Activated CD4-positive, alpha-beta memory T cell treated with anti-CD3 and anti-CD28 coated beads, Interleukin-2, amount 10 ng/mL, durations not matched to agents 7 days and 5 days (primary cell): ENCODE measurements around the gene CADM1. TPM values are rescaled to one million over a fixed set of nuclear protein-coding genes. Genes with fewer than 3 reads are reported as not detected.

Experiments used
- CTCF ChIA-PET: fragments of 350-600 bp; sonication (Branson Sonifier 250); formaldehyde crosslinking; loops from one replicate; lab custom pipeline; 2021; ENCODE audit warnings: antibody characterized with exemption, inconsistent platforms; lab: Charles Lee
- POLR2A ChIA-PET: fragments of 350-600 bp; sonication (Branson Sonifier 250); formaldehyde crosslinking; loops from one replicate; lab custom pipeline; 2021; ENCODE audit warnings: antibody characterized with exemption; lab: Charles Lee
- DNase-seq: peaks from one replicate; pipeline ENCODE4 v3.0.0-alpha.2; 2020
- H3K27ac Mint-ChIP-seq: one replicate; pipeline ENCODE4 v1.8.0; 2021; ENCODE audit warnings: mild to moderate bottlenecking, mixed read lengths
- H3K27me3 Mint-ChIP-seq: one replicate; pipeline ENCODE4 v1.8.0; 2021; ENCODE audit warnings: mixed read lengths
- H3K36me3 Mint-ChIP-seq: one replicate; pipeline ENCODE4 v1.8.0; 2021; ENCODE audit warnings: low read depth, mixed read lengths
- H3K4me1 Mint-ChIP-seq: one replicate; pipeline ENCODE4 v1.8.0; 2021; ENCODE audit warnings: mixed read lengths
- H3K4me3 Mint-ChIP-seq: one replicate; pipeline ENCODE4 v1.8.0; 2021; ENCODE audit warnings: mild to moderate bottlenecking, mixed read lengths
- H3K9me3 Mint-ChIP-seq: one replicate; pipeline ENCODE4 v1.8.0; 2021; ENCODE audit warnings: mixed read lengths
- total RNA-seq, 2 experiments: library from RNA; stranded (reverse); gene quantifications; one replicate each; pipeline ENCODE4 v1.2.3, GENCODE V29; 2021

CADM1 gene
- total RNA-seq, 2 experiments from 2014 or later: 1.7 to 2.5 TPM

DNA sequence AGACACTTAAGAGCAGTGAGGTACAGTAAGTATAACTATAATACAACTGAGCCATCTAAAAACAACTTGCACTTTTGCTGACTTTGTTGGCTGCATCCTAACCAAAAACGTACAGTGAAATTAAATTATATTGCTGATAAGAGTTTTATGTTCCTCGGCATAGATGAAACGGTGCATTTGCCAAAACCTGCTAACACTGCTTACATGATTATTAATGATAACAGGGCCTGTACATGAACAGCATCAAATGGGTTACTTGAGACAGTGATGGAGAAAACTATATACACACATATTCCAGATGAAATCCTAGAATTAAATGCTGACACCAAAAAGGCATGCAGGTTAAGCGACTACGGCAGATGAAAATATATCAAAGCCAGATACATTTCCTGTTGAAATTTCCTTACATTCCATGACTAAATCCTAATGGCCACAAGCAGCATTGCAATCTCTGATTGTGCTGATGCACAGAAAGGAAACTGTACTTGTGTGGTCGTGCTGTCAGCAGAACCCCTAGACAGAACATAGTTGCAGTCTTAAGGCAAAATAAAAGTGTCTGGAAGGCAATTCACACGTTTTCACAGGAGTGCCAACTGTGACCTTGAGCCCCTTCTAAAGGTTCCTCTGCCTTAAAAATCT is 143.9 kb downstream of the CADM1 start:
- Mint-ChIP-seq H3K27ac (no peak overlapping the region), H3K4me3 (no peak overlapping the region), H3K27me3 (no peaks in the 10 kb centered on the region), H3K4me1 (no peaks in the 10 kb centered on the region), H3K9me3 (no peaks in the 10 kb centered on the region), H3K36me3 (no peaks in the 10 kb centered on the region)
- ChIA-PET POLR2A (no interaction called here), CTCF (no interaction called here)
- DNase-seq: no peak

GRCh38 chr11:115357066-115357465 is 147.1 kb downstream of the CADM1 start:
- Mint-ChIP-seq H3K4me1 (no peaks in the 10 kb centered on the region), H3K27ac (no peak overlapping the region), H3K9me3 (no peaks in the 10 kb centered on the region), H3K27me3 (no peaks in the 10 kb centered on the region), H3K4me3 (no peak overlapping the region), H3K36me3 (no peaks in the 10 kb centered on the region)
- CTCF ChIA-PET: no interaction called here
- POLR2A ChIA-PET: no interaction called here
- DNase-seq: no peak

DNA sequence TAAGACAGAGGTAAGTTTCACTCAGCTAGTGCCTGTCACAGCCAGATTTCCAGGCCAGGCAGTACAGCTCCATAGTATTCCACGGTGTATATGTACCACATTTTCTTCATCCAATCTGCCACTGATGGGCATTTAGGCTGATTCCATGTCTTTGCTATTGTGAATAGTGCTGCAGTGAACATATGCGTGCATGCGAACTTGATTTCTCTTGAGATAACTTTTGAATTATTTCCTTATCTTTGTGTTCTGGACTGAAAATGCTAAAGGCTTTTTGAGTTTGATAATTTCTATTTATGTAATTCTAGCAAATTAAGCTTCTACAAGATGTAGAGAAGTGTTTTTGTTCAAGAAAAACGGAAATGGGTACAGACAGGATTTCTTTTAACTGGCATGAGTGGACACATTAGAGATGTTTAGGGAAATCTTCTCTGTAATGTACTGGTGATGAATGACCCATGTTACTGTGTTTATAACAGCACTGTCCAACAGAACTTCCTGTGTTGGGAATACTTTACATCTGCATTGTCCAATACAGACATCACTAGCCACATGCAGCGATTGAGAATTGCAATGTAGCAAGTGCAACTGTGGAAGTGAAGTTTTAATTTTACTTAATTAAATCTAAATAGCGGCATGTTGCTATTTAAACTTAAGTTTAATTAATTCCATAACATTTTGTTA is 151.3 kb downstream of the CADM1 start:
- no peaks in the 10 kb centered on the region for H3K4me1 Mint-ChIP-seq
- no peak for DNase-seq
- ChIA-PET CTCF (no interaction called here), POLR2A (no interaction called here)
- no peak overlapping the region for H3K27ac Mint-ChIP-seq
- no peaks in the 10 kb centered on the region for H3K9me3 Mint-ChIP-seq
- H3K27me3 Mint-ChIP-seq: no peaks in the 10 kb centered on the region
- H3K4me3 Mint-ChIP-seq: no peak overlapping the region
- no peaks in the 10 kb centered on the region for H3K36me3 Mint-ChIP-seq

DNA sequence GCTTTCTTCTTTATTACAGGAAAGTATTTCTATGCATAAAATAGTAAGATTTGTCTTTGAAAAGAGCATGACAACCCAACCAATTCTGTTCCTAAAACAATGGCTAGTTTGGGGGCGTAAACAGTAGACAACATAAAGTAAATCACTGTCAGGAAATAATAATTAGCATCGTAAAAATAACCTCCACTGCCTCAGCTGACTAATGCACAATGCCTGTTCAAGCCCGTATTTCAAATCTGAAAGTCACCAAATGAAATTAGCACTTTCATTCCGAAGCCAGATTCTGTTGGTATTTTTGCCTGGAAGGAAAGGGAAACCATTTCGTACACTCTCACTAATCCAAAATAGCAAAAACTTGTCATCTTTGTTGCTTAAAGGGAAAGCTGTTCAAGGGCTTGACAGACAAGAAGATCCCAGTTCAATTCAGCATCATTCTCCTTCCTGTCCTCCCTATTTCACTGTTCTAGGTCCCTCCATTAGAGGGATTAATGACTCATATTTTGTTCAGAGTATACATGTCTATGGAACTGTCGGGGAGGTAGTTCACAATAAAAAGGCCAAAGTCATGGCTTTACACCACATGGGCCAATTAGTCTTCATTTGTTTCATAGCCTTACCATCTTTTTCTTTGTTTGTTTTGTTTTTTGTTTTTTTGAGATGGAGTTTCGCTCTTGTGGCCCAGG is 154.7 kb downstream of the CADM1 start:
- POLR2A ChIA-PET: no interaction called here
- Mint-ChIP-seq H3K4me1 (no peaks in the 10 kb centered on the region), H3K9me3 (no peaks in the 10 kb centered on the region), H3K27me3 (no peaks in the 10 kb centered on the region), H3K36me3 (no peaks in the 10 kb centered on the region), H3K4me3 (no peak overlapping the region), H3K27ac (no peak overlapping the region)
- DNase-seq: no peak
- CTCF ChIA-PET: no interaction called here

- CTCF ChIA-PET: no interaction called here
- H3K36me3 Mint-ChIP-seq: no peaks in the 10 kb centered on the region
- no peaks in the 10 kb centered on the region for H3K4me1 Mint-ChIP-seq
- H3K4me3 Mint-ChIP-seq: no peak overlapping the region
- POLR2A ChIA-PET: no interaction called here
- no peak for DNase-seq
- no peaks in the 10 kb centered on the region for H3K9me3 Mint-ChIP-seq
- no peaks in the 10 kb centered on the region for H3K27me3 Mint-ChIP-seq
- no peak overlapping the region for H3K27ac Mint-ChIP-seq
Measured at GRCh38 chr11:115348416-115348815, 155.8 kb downstream of the CADM1 start.

DNA sequence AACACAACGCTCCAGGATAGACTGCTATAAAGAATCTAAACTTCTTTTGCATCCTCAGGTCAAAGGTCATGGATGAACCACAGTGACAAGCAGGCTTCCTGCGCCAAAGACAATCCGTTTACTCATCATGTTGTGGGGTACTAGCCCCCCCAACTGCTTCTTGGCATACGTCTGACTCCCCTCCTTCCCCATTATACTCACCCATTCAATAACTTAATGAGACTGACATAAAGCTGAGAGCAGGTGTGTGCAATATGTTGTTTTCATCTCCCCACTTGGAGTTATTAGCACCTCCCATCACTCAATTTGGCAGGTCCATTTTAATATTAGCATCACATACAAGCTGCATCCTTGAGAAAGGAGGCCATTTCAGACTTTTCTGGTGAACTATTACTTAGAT is 157.1 kb downstream of the CADM1 start:
- H3K27me3 Mint-ChIP-seq: no peaks in the 10 kb centered on the region
- H3K27ac Mint-ChIP-seq: no peak overlapping the region
- H3K36me3 Mint-ChIP-seq: no peaks in the 10 kb centered on the region
- no peak for DNase-seq
- POLR2A ChIA-PET: no interaction called here
- H3K4me3 Mint-ChIP-seq: no peak overlapping the region
- CTCF ChIA-PET: no interaction called here
- H3K4me1 Mint-ChIP-seq: no peaks in the 10 kb centered on the region
- H3K9me3 Mint-ChIP-seq: no peaks in the 10 kb centered on the region

DNA sequence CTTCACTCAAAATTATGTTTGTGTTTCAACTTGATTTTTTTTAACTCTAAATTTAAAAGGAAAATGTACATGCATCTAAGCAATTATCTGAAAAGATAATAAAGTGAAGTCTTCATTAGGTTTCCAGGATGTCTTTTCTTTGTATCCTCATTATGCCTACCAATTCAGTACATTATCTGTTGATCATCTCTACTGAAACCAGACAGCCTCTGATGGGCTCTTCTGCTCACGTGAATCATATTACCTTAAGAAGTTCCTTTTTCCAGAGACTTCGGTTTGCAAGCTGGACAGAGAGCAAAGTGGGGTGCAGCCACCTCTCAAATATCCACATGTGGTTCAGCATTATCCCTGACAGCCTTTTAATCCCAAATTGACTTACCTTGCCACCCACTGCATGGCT is 158.4 kb downstream of the CADM1 start:
- POLR2A ChIA-PET: no interaction called here
- no peak overlapping the region for H3K4me3 Mint-ChIP-seq

GRCh38 chr11:115345361-115345760 is 158.9 kb downstream of the CADM1 start:
- no peak for DNase-seq
- Mint-ChIP-seq H3K4me1 (no peaks in the 10 kb centered on the region), H3K9me3 (no peaks in the 10 kb centered on the region), H3K27me3 (no peaks in the 10 kb centered on the region), H3K27ac (no peak overlapping the region), H3K4me3 (no peak overlapping the region), H3K36me3 (no peaks in the 10 kb centered on the region)
- CTCF ChIA-PET: no interaction called here
- POLR2A ChIA-PET: no interaction called here

More for the DNA sequence above, 158.4 kb downstream of the CADM1 start:
- no peaks in the 10 kb centered on the region for H3K27me3 Mint-ChIP-seq
- no peaks in the 10 kb centered on the region for H3K36me3 Mint-ChIP-seq
- H3K4me1 Mint-ChIP-seq: no peaks in the 10 kb centered on the region
- no peak overlapping the region for H3K27ac Mint-ChIP-seq
- H3K9me3 Mint-ChIP-seq: no peaks in the 10 kb centered on the region
- CTCF ChIA-PET: no interaction called here
- no peak for DNase-seq

DNA sequence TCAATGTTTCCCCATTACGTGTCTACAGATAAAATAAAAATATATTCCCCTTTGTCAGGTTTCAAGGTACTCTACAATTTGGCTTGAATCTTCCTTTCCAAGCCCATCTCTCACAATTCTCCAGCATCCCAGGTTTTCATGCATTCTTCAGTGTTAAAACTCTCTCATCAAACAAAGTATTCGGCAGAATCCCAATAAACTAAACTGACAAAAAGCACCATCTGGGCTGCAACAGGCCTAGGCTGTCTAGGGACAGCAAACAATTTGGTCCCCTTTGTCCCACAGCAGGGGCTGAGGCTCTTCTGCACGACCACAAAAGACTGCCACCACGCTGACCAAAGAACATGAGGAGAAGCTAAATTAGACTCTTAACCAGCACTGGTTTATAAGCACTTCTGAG is 159.4 kb downstream of the CADM1 start:
- CTCF ChIA-PET: no interaction called here
- H3K36me3 Mint-ChIP-seq: no peaks in the 10 kb centered on the region
- H3K9me3 Mint-ChIP-seq: no peaks in the 10 kb centered on the region
- no peaks in the 10 kb centered on the region for H3K27me3 Mint-ChIP-seq
- H3K27ac Mint-ChIP-seq: no peak overlapping the region
- no peak for DNase-seq
- H3K4me3 Mint-ChIP-seq: no peak overlapping the region
- POLR2A ChIA-PET: no interaction called here
- H3K4me1 Mint-ChIP-seq: no peaks in the 10 kb centered on the region

DNA sequence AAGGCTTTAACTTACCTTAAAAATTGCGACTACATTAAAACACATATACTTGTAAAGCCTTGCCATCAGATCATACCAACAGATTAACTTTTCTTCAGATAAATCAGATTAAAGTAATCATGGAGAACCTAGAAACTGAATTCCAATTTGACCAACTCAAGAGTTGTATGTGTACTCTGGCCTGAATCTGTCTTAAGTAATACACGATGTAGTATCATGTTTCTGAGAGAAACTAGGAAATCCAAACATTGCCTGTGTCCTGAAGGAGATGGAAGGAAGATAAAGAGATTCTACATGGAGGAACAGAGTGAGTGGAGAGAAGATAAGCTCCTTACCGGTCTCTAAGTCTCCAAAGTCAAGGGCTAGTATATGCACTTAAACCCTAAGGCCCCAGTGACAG is 162.1 kb downstream of the CADM1 start:
- no peaks in the 10 kb centered on the region for H3K4me1 Mint-ChIP-seq
- no peak for DNase-seq
- no peak overlapping the region for H3K4me3 Mint-ChIP-seq
- H3K27me3 Mint-ChIP-seq: peaks cover 5% of the 10 kb centered on the region
- H3K36me3 Mint-ChIP-seq: no peaks in the 10 kb centered on the region
- ChIA-PET CTCF (no interaction called here), POLR2A (no interaction called here)
- H3K27ac Mint-ChIP-seq: no peak overlapping the region
- no peaks in the 10 kb centered on the region for H3K9me3 Mint-ChIP-seq

GRCh38 chr11:115340874-115341273 is 163.3 kb downstream of the CADM1 start:
- no peaks in the 10 kb centered on the region for H3K9me3 Mint-ChIP-seq
- CTCF ChIA-PET: interaction anchor here (0.9 kb wide), 1 partner anchor 16 kb away, joined by 3 read pairs; no protein-coding TSS in a partner anchor

GRCh38 chr11:115338476-115338875 is 165.7 kb downstream of the CADM1 start:
- H3K27ac Mint-ChIP-seq: no peak overlapping the region
- no peaks in the 10 kb centered on the region for H3K36me3 Mint-ChIP-seq
- peaks cover 7% of the 10 kb centered on the region for H3K27me3 Mint-ChIP-seq

More at GRCh38 chr11:115340874-115341273, 163.3 kb downstream of the CADM1 start:
- no peaks in the 10 kb centered on the region for H3K36me3 Mint-ChIP-seq
- peaks cover 6% of the 10 kb centered on the region for H3K27me3 Mint-ChIP-seq
- H3K4me1 Mint-ChIP-seq: no peaks in the 10 kb centered on the region
- H3K27ac Mint-ChIP-seq: no peak overlapping the region
- no peak for DNase-seq
- POLR2A ChIA-PET: no interaction called here
- H3K4me3 Mint-ChIP-seq: no peak overlapping the region

GRCh38 chr11:115334932-115335788 is 169.1 kb downstream of the CADM1 start:
- Mint-ChIP-seq H3K27ac (no peak overlapping the region), H3K4me1 (no peaks in the 10 kb centered on the region), H3K4me3 (no peak overlapping the region), H3K36me3 (no peaks in the 10 kb centered on the region), H3K9me3 (no peaks in the 10 kb centered on the region), H3K27me3 (peaks cover 7% of the 10 kb centered on the region)
- ChIA-PET POLR2A (no interaction called here), CTCF (interaction anchor here (1.1 kb wide), 1 partner anchor 11 kb away, joined by 6 read pairs; no protein-coding TSS in a partner anchor)
- no peak for DNase-seq

More at GRCh38 chr11:115338476-115338875, 165.7 kb downstream of the CADM1 start:
- Mint-ChIP-seq H3K4me3 (no peak overlapping the region), H3K9me3 (no peaks in the 10 kb centered on the region), H3K4me1 (no peaks in the 10 kb centered on the region)
- ChIA-PET POLR2A (no interaction called here), CTCF (no interaction called here)
- no peak for DNase-seq
